ENCODE data around the gene ANKRD44.
A peak's percentile ranks its signal among the peaks of the same experiment; 100 is the strongest.

Gene ANKRD44

DNA sequence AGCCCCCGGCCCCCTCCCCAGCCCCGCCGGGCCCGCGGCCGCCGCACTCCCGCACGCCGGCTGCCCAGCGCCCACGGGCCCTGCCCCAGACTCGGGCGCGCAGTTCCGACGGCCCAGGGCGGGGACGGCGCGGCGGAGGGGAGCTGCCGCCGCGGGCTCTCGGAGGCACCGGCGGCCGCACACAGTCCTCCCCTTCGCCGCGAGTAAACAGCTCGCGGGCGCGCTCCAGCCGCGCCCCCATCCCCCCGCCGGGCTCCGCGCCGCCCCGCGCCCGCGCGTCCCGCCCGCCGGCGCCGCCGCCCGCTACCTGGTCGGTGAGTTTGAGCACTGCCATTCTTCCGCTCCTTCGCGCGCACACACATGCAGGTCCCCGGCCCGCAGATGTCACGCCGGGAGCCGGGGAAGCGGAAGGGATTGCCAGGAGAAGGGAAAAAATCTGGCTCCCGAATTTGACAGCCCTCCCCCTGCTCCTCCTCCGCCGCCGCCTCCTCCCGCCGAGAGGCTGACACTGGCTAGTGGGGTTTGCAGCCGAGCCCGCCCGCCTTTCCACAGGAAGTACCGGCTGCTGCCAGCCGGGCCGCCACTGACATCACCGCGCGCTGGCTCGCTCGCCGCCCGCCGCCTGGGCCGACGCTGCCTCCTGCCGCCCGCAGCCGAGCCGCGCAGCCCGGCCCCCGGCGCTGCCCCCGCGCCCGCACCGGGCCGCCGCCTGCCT lies at the start of gene ANKRD44:
ANKRD44 (minus strand) TSS at position 510 of the 715 bp plus-strand sequence; CDS start at position 334, 176 bp downstream.
- no peaks in the 10 kb centered on the region for H4K20me1 ChIP-seq (ENCODE audit: insufficient read depth, low read length)
- peak within 1 kb of the TSS; percentile 78 for H3K4me3 ChIP-seq (ENCODE audit: low read depth, low read length, poor library complexity, severe bottlenecking)
- no peaks in the 10 kb centered on the region for H3F3A ChIP-seq (ENCODE audit: insufficient read depth, low read length)
- no peak for TF ChIP-seq EZH2 (IDR thresholded peaks at IDR 0.05; ENCODE audit: borderline replicate concordance, low read length)
- no peak for TF ChIP-seq CTCF (IDR thresholded peaks at IDR 0.05; ENCODE audit: low read length)
- H3K79me2 ChIP-seq (ENCODE audit: insufficient read depth, low read length) = peaks cover 35% of the 10 kb centered on the region
- H3K9me3 ChIP-seq (ENCODE audit: low read length) = no peaks in the 10 kb centered on the region
- H3K9me2 ChIP-seq (ENCODE audit: low read depth, low read length) = no peaks in the 10 kb centered on the region
- peak within 1 kb of the TSS; percentile 92 for H3K4me2 ChIP-seq (ENCODE audit: low read length)
- H3K4me1 ChIP-seq (ENCODE audit: insufficient read depth, low read length, severe bottlenecking) = peaks cover 59% of the 10 kb centered on the region
- peak within 1 kb of the TSS; percentile 78 for H3K9ac ChIP-seq (ENCODE audit: low read length)
- peak within 1 kb of the TSS; percentile 86 for H3K27ac ChIP-seq (ENCODE audit: low read depth, low read length, poor library complexity, severe bottlenecking)
- no peaks in the 10 kb centered on the region for H3K27me3 ChIP-seq (ENCODE audit: insufficient read depth, low read length)
- no peaks in the 10 kb centered on the region for H3K36me3 ChIP-seq (ENCODE audit: insufficient read depth, low read length)
- no peak within 1 kb of the TSS for H2AFZ ChIP-seq (ENCODE audit: low read length)

DNA sequence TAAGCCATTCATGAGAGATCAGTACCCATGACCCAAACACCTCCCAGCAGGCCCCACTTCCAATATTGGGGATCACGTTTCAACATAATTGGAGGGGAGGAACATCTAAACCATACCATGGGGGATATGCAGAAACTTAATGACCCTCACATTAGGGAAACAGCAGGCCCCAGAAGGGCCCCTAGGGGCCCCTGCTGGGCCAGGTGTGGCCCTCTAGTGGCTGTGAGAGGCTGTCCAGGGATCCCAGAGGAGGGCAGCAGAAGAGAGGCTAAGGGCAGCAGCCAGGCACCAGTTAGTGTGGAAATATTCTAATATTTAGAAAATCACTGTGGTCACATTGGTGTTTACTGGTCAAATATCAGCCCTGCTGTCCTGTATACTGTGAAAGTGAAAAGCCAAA lies 49.3 kb upstream of the ANKRD44 start:
- Histone ChIP-seq H4K20me1 (ENCODE audit: insufficient read depth, low read length) (no peaks in the 10 kb centered on the region), H3K27me3 (ENCODE audit: insufficient read depth, low read length) (no peaks in the 10 kb centered on the region), H3K9me2 (ENCODE audit: low read depth, low read length) (no peaks in the 10 kb centered on the region), H3K9me3 (ENCODE audit: low read length) (no peaks in the 10 kb centered on the region), H3K27ac (ENCODE audit: low read depth, low read length, poor library complexity, severe bottlenecking) (no peak overlapping the region), H3K36me3 (ENCODE audit: insufficient read depth, low read length) (no peaks in the 10 kb centered on the region), H2AFZ (ENCODE audit: low read length) (no peak overlapping the region), H3K4me3 (ENCODE audit: low read depth, low read length, poor library complexity, severe bottlenecking) (no peak overlapping the region), H3K4me1 (ENCODE audit: insufficient read depth, low read length, severe bottlenecking) (peaks cover 16% of the 10 kb centered on the region), H3K79me2 (ENCODE audit: insufficient read depth, low read length) (peaks cover 2% of the 10 kb centered on the region), H3K9ac (ENCODE audit: low read length) (no peak overlapping the region), H3K4me2 (ENCODE audit: low read length) (no peak overlapping the region), H3F3A (ENCODE audit: insufficient read depth, low read length) (no peaks in the 10 kb centered on the region)
- TF ChIP-seq CTCF (IDR thresholded peaks at IDR 0.05; ENCODE audit: low read length) (peak; percentile 41), EZH2 (IDR thresholded peaks at IDR 0.05; ENCODE audit: borderline replicate concordance, low read length) (no peak)

DNA sequence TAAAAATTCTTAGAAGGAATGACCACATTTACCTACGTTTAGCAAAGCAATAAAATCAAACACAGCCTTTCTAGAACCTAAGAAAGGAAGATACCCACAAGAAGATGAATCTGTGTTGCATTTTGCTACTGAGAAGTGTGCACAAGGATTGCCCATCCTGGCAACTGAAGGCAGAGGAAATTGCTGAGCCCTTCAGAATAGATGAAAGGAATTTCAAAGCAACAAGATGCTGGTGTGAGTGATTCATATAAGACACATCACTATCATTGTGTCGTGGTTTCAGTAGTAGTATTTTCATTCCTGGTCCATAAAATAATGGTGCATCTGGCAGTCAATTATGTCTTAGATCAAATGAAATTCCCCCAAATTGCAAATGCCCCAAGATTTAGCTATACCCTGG lies 48.4 kb upstream of the ANKRD44 start:
- Histone ChIP-seq H2AFZ (ENCODE audit: low read length) (no peak overlapping the region), H3K4me1 (ENCODE audit: insufficient read depth, low read length, severe bottlenecking) (peaks cover 25% of the 10 kb centered on the region), H3K27me3 (ENCODE audit: insufficient read depth, low read length) (no peaks in the 10 kb centered on the region), H3K36me3 (ENCODE audit: insufficient read depth, low read length) (peaks cover 7% of the 10 kb centered on the region; the same call in 1 of the 2 replicates), H3K9me2 (ENCODE audit: low read depth, low read length) (no peaks in the 10 kb centered on the region), H4K20me1 (ENCODE audit: insufficient read depth, low read length) (no peaks in the 10 kb centered on the region), H3F3A (ENCODE audit: insufficient read depth, low read length) (no peaks in the 10 kb centered on the region), H3K9me3 (ENCODE audit: low read length) (no peaks in the 10 kb centered on the region), H3K4me2 (ENCODE audit: low read length) (no peak overlapping the region), H3K79me2 (ENCODE audit: insufficient read depth, low read length) (peaks cover 11% of the 10 kb centered on the region), H3K9ac (ENCODE audit: low read length) (no peak overlapping the region), H3K27ac (ENCODE audit: low read depth, low read length, poor library complexity, severe bottlenecking) (no peak overlapping the region), H3K4me3 (ENCODE audit: low read depth, low read length, poor library complexity, severe bottlenecking) (no peak overlapping the region)
- no peak for TF ChIP-seq CTCF (IDR thresholded peaks at IDR 0.05; ENCODE audit: low read length)
- no peak for TF ChIP-seq EZH2 (IDR thresholded peaks at IDR 0.05; ENCODE audit: borderline replicate concordance, low read length)
